HepG2 (cell line): Measurements from ENCODE around the gene SARS2. TPM values are rescaled to one million over a fixed set of nuclear protein-coding genes. Genes with fewer than 3 reads are reported as not detected.

Source experiments
- AGO2 ChIP-seq: fragments of 200-400 bp; formaldehyde crosslinking; optimal IDR thresholded peaks from 2 replicates; pipeline ENCODE3; 2017; ENCODE audit warnings: mild to moderate bottlenecking, low read depth, low read length, moderate library complexity
- HCFC1 ChIP-seq: fragments of 150-350 bp; IDR thresholded peaks from 2 replicates; pipeline ENCODE4 v1.6.1; 2014; ENCODE audit warnings: low read depth, low read length
- RARG ChIP-seq: sonication (generic); formaldehyde crosslinking; IDR thresholded peaks from 2 replicates; pipeline ENCODE4 v1.4.0; 2020; ENCODE audit warnings: low read depth, mild to moderate bottlenecking, missing genetic modification reagents
- SP5 ChIP-seq: IDR thresholded peaks from 2 replicates; pipeline ENCODE4 v1.6.1; 2016; ENCODE audit warnings: low read depth, borderline replicate concordance
- U2AF2 ChIP-seq: fragments of 200-400 bp; formaldehyde crosslinking; IDR thresholded peaks from 2 replicates; pipeline ENCODE4 v1.6.1; 2017; ENCODE audit warnings: low read depth, mild to moderate bottlenecking, low read length
- ZBTB38 ChIP-seq: sonication (generic); formaldehyde crosslinking; IDR thresholded peaks from 2 replicates; pipeline ENCODE4 v1.5.1; 2020; ENCODE audit warnings: mild to moderate bottlenecking, missing genetic modification reagents
- ZFP36L1 ChIP-seq: sonication (generic); formaldehyde crosslinking; IDR thresholded peaks from 2 replicates; pipeline ENCODE4 v1.8.0; 2022; ENCODE audit warnings: mild to moderate bottlenecking, missing genetic modification reagents, moderate library complexity
- ZMYM4 ChIP-seq: sonication (generic); formaldehyde crosslinking; IDR thresholded peaks from 2 replicates; pipeline ENCODE4 v1.8.1; 2023; ENCODE audit warnings: mild to moderate bottlenecking, missing genetic modification reagents
- polyA plus RNA-seq, 8 experiments: library from polyadenylated mRNA; depleted of rRNA in 3 of 8; stranded (reverse) in 7 of 8; unstranded in 1 of 8; fragments of >200 nt; fragmentation: Illumina TruSeq in 4 of 8; extraction: Trizol in 4 of 8; gene quantifications; 2 replicates each; pipeline versions ENCODE4 v1.2.1 to v1.2.3, GENCODE V29; 2011 to 2016; ENCODE audit warnings: low read depth in 4 of 8, missing spikeins in 1 of 8, mixed read lengths in 1 of 8; ENCODE audit not compliant: insufficient read depth in 1 of 8
- total RNA-seq, 5 experiments: library from RNA; depleted of rRNA; stranded (reverse); fragments of >200 nt; fragmentation: Illumina TruSeq; extraction: Trizol; gene quantifications; 2 replicates each; pipeline ENCODE4 v1.2.3, GENCODE V29; 2016; ENCODE audit warnings: low read depth in 1 of 5
- TF ChIP-seq, protein P1 (sequence below): sonication (generic); formaldehyde crosslinking; IDR thresholded peaks from 2 replicates; pipeline ENCODE4 v1.4.0; 2020; ENCODE audit warnings: missing genetic modification reagents, mild to moderate bottlenecking, borderline replicate concordance
- TF ChIP-seq, protein P2 (sequence below): sonication (generic); formaldehyde crosslinking; conservative IDR thresholded peaks from 2 replicates; pipeline ENCODE4 v1.4.0; 2020; ENCODE audit warnings: mild to moderate bottlenecking, missing genetic modification reagents, moderate library complexity
- TF ChIP-seq, protein P3 (sequence below): sonication (generic); formaldehyde crosslinking; IDR thresholded peaks from 2 replicates; pipeline ENCODE4 v1.5.0; 2020; ENCODE audit warnings: mild to moderate bottlenecking, missing genetic modification reagents, moderate library complexity
- TF ChIP-seq, protein P4 (sequence below), 2 experiments: IDR thresholded peaks; 2 replicates each; pipeline ENCODE4 v1.6.1; 2011 to 2012; ENCODE audit warnings: low read length in 2 of 2, borderline replicate concordance in 1 of 2, low read depth in 1 of 2, mild to moderate bottlenecking in 1 of 2, moderate library complexity in 1 of 2
- TF ChIP-seq, protein P5 (sequence below): sonication (generic); formaldehyde crosslinking; IDR thresholded peaks from 2 replicates; pipeline ENCODE4 v1.5.0; 2020; ENCODE audit warnings: missing genetic modification reagents, mild to moderate bottlenecking, borderline replicate concordance

The SARS2 gene
- total and polyA plus RNA-seq, 2 of the 13 experiments (the other 11 are each of a cell fraction or from before 2014, with no cell fraction given) = 40.0 to 48.6 TPM

DNA sequence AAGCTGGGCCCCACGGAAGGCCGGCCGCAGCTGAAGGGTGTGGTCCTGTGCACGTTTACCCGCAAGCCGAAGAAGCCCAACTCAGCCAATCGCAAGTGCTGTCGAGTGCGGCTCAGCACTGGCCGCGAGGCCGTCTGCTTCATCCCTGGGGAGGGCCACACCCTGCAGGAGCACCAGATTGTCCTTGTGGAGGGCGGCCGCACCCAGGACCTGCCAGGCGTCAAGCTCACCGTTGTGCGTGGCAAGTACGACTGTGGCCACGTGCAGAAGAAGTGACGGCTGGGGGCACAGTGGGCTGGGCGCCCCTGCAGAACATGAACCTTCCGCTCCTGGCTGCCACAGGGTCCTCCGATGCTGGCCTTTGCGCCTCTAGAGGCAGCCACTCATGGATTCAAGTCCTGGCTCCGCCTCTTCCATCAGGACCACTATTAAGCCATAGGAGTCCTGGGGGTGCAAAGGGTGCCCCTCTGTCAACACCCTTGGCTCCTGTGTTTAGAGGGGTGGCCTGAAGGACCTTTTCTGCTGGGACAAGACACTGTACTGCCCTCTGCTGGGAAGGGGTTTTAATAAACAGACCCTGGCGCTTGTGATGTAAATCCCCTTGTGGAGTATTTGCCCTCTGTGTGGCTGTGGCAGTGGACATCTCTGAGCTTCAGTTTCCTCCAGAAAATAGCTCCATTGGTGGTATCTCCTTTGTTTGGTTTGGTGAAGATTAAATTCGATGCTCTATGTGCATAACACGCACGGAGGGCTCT, 2.0 kb upstream of the SARS2 start (continued):
- TF ChIP-seq ZBTB38 = peak; percentile 62; the same call in 1 of the 2 replicates
- TF ChIP-seq, protein P1, sequence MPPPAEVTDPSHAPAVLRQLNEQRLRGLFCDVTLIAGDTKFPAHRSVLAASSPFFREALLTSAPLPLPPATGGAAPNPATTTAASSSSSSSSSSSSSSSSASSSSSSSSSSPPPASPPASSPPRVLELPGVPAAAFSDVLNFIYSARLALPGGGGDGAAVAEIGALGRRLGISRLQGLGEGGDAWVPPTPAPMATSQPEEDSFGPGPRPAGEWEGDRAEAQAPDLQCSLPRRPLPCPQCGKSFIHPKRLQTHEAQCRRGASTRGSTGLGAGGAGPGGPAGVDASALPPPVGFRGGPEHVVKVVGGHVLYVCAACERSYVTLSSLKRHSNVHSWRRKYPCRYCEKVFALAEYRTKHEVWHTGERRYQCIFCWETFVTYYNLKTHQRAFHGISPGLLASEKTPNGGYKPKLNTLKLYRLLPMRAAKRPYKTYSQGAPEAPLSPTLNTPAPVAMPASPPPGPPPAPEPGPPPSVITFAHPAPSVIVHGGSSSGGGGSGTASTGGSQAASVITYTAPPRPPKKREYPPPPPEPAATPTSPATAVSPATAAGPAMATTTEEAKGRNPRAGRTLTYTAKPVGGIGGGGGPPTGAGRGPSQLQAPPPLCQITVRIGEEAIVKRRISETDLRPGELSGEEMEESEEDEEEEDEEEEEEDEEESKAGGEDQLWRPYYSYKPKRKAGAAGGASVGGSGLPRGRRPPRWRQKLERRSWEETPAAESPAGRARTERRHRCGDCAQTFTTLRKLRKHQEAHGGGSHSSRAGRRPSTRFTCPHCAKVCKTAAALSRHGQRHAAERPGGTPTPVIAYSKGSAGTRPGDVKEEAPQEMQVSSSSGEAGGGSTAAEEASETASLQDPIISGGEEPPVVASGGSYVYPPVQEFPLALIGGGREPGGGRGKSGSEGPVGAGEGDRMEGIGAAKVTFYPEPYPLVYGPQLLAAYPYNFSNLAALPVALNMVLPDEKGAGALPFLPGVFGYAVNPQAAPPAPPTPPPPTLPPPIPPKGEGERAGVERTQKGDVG (CRISPR knock-in tag) = no peak
- TF ChIP-seq, protein P2, sequence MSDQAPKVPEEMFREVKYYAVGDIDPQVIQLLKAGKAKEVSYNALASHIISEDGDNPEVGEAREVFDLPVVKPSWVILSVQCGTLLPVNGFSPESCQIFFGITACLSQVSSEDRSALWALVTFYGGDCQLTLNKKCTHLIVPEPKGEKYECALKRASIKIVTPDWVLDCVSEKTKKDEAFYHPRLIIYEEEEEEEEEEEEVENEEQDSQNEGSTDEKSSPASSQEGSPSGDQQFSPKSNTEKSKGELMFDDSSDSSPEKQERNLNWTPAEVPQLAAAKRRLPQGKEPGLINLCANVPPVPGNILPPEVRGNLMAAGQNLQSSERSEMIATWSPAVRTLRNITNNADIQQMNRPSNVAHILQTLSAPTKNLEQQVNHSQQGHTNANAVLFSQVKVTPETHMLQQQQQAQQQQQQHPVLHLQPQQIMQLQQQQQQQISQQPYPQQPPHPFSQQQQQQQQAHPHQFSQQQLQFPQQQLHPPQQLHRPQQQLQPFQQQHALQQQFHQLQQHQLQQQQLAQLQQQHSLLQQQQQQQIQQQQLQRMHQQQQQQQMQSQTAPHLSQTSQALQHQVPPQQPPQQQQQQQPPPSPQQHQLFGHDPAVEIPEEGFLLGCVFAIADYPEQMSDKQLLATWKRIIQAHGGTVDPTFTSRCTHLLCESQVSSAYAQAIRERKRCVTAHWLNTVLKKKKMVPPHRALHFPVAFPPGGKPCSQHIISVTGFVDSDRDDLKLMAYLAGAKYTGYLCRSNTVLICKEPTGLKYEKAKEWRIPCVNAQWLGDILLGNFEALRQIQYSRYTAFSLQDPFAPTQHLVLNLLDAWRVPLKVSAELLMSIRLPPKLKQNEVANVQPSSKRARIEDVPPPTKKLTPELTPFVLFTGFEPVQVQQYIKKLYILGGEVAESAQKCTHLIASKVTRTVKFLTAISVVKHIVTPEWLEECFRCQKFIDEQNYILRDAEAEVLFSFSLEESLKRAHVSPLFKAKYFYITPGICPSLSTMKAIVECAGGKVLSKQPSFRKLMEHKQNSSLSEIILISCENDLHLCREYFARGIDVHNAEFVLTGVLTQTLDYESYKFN (CRISPR knock-in tag) = no peak
- TF ChIP-seq, protein P3, sequence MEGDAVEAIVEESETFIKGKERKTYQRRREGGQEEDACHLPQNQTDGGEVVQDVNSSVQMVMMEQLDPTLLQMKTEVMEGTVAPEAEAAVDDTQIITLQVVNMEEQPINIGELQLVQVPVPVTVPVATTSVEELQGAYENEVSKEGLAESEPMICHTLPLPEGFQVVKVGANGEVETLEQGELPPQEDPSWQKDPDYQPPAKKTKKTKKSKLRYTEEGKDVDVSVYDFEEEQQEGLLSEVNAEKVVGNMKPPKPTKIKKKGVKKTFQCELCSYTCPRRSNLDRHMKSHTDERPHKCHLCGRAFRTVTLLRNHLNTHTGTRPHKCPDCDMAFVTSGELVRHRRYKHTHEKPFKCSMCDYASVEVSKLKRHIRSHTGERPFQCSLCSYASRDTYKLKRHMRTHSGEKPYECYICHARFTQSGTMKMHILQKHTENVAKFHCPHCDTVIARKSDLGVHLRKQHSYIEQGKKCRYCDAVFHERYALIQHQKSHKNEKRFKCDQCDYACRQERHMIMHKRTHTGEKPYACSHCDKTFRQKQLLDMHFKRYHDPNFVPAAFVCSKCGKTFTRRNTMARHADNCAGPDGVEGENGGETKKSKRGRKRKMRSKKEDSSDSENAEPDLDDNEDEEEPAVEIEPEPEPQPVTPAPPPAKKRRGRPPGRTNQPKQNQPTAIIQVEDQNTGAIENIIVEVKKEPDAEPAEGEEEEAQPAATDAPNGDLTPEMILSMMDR = peak; percentile 59
- no peak for TF ChIP-seq HCFC1
- no peak for TF ChIP-seq SP5 (CRISPR knock-in tag)
- TF ChIP-seq, protein P4, sequence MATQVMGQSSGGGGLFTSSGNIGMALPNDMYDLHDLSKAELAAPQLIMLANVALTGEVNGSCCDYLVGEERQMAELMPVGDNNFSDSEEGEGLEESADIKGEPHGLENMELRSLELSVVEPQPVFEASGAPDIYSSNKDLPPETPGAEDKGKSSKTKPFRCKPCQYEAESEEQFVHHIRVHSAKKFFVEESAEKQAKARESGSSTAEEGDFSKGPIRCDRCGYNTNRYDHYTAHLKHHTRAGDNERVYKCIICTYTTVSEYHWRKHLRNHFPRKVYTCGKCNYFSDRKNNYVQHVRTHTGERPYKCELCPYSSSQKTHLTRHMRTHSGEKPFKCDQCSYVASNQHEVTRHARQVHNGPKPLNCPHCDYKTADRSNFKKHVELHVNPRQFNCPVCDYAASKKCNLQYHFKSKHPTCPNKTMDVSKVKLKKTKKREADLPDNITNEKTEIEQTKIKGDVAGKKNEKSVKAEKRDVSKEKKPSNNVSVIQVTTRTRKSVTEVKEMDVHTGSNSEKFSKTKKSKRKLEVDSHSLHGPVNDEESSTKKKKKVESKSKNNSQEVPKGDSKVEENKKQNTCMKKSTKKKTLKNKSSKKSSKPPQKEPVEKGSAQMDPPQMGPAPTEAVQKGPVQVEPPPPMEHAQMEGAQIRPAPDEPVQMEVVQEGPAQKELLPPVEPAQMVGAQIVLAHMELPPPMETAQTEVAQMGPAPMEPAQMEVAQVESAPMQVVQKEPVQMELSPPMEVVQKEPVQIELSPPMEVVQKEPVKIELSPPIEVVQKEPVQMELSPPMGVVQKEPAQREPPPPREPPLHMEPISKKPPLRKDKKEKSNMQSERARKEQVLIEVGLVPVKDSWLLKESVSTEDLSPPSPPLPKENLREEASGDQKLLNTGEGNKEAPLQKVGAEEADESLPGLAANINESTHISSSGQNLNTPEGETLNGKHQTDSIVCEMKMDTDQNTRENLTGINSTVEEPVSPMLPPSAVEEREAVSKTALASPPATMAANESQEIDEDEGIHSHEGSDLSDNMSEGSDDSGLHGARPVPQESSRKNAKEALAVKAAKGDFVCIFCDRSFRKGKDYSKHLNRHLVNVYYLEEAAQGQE (IDR thresholded peaks at IDR 0.05; ENCODE audit: borderline replicate concordance in 1 of 2, low read depth in 1 of 2, low read length in 2 of 2) = no peak
- TF ChIP-seq U2AF2 = no peak
- TF ChIP-seq AGO2 = peak; percentile 73
- TF ChIP-seq ZMYM4 (CRISPR knock-in tag) = no peak
- TF ChIP-seq RARG (CRISPR knock-in tag) = no peak
- TF ChIP-seq, protein P5, sequence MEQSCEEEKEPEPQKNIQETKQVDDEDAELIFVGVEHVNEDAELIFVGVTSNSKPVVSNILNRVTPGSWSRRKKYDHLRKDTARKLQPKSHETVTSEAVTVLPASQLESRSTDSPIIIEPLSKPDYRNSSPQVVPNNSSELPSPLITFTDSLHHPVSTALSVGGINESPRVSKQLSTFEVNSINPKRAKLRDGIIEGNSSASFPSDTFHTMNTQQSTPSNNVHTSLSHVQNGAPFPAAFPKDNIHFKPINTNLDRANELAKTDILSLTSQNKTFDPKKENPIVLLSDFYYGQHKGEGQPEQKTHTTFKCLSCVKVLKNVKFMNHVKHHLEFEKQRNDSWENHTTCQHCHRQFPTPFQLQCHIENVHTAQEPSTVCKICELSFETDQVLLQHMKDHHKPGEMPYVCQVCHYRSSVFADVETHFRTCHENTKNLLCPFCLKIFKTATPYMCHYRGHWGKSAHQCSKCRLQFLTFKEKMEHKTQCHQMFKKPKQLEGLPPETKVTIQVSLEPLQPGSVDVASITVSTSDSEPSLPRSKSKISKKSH (CRISPR knock-in tag) = 0 out of 2 replicates have a peak, but pooled peaks have one; percentile 37
- TF ChIP-seq ZFP36L1 (CRISPR knock-in tag) = no peak
